Activated T-cell treated with anti-CD3 and anti-CD28 coated beads, Interleukin-2, amount 50 U/mL, for 24 hours (primary cell): Measurements from ENCODE around the gene PHGDH.

Source experiments
- DNase-seq: peaks from one replicate; pipeline ENCODE4 v3.0.0-alpha.2; 2020
- H3K27ac Mint-ChIP-seq: 2 replicates; pipeline ENCODE4 v1.8.0; 2020; ENCODE audit warnings: mild to moderate bottlenecking, mixed read lengths
- H3K27me3 Mint-ChIP-seq: 2 replicates; pipeline ENCODE4 v1.8.0; 2020; ENCODE audit warnings: mixed read lengths
- H3K36me3 Mint-ChIP-seq: 2 replicates; pipeline ENCODE4 v1.8.0; 2020; ENCODE audit warnings: low read depth, mixed read lengths
- H3K4me1 Mint-ChIP-seq: 2 replicates; pipeline ENCODE4 v1.8.0; 2020; ENCODE audit warnings: low read depth, mixed read lengths
- H3K4me3 Mint-ChIP-seq: 2 replicates; pipeline ENCODE4 v1.8.0; 2020; ENCODE audit warnings: mild to moderate bottlenecking, moderate library complexity, mixed read lengths
- H3K9me3 Mint-ChIP-seq: 2 replicates; pipeline ENCODE4 v1.8.0; 2020; ENCODE audit warnings: mixed read lengths

PHGDH gene

DNA sequence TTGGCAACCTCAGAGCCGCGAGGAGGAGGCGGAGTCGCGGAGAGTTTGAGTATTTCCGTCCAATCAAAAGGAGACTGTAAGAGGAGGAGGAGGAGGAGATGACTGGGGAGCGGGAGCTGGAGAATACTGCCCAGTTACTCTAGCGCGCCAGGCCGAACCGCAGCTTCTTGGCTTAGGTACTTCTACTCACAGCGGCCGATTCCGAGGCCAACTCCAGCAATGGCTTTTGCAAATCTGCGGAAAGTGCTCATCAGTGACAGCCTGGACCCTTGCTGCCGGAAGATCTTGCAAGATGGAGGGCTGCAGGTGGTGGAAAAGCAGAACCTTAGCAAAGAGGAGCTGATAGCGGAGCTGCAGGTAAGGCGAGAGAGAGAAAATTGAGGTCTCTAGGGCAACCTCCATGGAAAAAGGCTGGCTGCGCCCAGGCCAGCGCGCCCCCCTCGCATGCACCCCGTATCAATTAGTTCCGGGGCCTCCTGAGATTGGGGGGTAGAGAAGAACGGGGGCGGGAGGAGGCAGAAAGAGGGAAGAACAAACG, at the start of gene PHGDH:
Gene PHGDH (plus strand): TSS at position 131 of the 538 bp plus-strand sequence. CDS start 89 bp downstream, at position 220.
- peak; percentile 74 for DNase-seq
- H3K36me3 Mint-ChIP-seq, result peaks cover 24% of the 10 kb centered on the region
- peaks cover 39% of the 10 kb centered on the region for H3K4me1 Mint-ChIP-seq
- H3K27me3 Mint-ChIP-seq, result peaks cover 37% of the 10 kb centered on the region
- no peaks in the 10 kb centered on the region for H3K9me3 Mint-ChIP-seq
- peak within 1 kb of the TSS; percentile 93 for H3K4me3 Mint-ChIP-seq
- peak within 1 kb of the TSS; percentile 91 for H3K27ac Mint-ChIP-seq

- Mint-ChIP-seq H3K27ac (no peak overlapping the region), H3K27me3 (peaks cover 21% of the 10 kb centered on the region), H3K9me3 (no peaks in the 10 kb centered on the region), H3K4me3 (no peak overlapping the region), H3K4me1 (no peaks in the 10 kb centered on the region), H3K36me3 (no peaks in the 10 kb centered on the region)
- no peak for DNase-seq
Observed at GRCh38 chr1:119662034-119662437, 49.7 kb upstream of the PHGDH start.

DNA sequence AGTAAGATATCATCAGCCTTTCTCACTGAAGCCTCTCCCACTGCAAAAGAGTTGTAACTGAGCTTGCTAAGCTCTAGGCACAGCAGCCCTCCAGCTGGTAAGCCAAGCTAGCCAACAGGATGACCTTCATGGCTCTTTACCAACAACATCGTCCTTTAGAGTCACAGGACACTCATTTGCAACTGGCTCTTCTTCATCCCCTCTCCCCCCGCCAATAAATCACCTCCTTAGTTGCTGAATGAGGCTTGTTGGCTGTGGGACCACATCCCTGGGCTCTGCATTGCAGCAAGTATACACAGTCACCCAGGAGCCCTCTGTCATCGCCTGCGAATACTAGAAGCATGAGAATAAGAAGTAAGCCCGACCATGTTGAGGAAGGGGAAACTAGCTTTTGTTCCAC, 47.7 kb upstream of the PHGDH start:
- H3K4me3 Mint-ChIP-seq, result no peak overlapping the region

GRCh38 chr1:119667173-119667572, 44.6 kb upstream of the PHGDH start:
- no peaks in the 10 kb centered on the region for H3K36me3 Mint-ChIP-seq
- no peaks in the 10 kb centered on the region for H3K9me3 Mint-ChIP-seq
- no peak overlapping the region for H3K4me3 Mint-ChIP-seq
- H3K4me1 Mint-ChIP-seq, result no peaks in the 10 kb centered on the region
- H3K27me3 Mint-ChIP-seq, result peaks cover 15% of the 10 kb centered on the region
- no peak overlapping the region for H3K27ac Mint-ChIP-seq
- DNase-seq, result no peak

More for the DNA sequence above, 47.7 kb upstream of the PHGDH start:
- Mint-ChIP-seq H3K9me3 (no peaks in the 10 kb centered on the region), H3K4me1 (no peaks in the 10 kb centered on the region), H3K36me3 (no peaks in the 10 kb centered on the region), H3K27ac (no peak overlapping the region), H3K27me3 (peaks cover 19% of the 10 kb centered on the region)
- DNase-seq, result no peak

DNA sequence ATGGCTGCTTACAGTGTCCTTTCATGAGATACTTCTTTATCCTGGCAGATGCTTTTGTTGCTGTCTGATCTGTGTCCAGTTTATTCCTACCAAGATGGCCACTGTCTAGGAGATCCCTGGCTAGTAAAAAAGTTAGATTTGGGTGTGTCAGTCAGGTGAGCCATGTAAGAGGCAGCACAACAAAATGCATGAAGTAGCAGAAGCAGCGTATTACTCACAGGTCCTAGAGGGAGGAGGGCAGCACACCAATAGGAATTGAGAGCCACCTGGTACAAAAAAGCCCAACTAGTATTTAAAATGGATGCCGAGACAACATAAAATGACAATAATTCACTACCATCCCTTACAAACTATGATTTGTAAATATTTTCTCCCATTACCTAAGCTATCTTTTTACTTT, 40.8 kb upstream of the PHGDH start:
- H3K27me3 Mint-ChIP-seq, result peaks cover 25% of the 10 kb centered on the region
- peaks cover 6% of the 10 kb centered on the region for H3K4me1 Mint-ChIP-seq
- H3K27ac Mint-ChIP-seq, result no peak overlapping the region
- no peaks in the 10 kb centered on the region for H3K36me3 Mint-ChIP-seq
- no peak for DNase-seq
- H3K4me3 Mint-ChIP-seq, result no peak overlapping the region
- H3K9me3 Mint-ChIP-seq, result no peaks in the 10 kb centered on the region

DNA sequence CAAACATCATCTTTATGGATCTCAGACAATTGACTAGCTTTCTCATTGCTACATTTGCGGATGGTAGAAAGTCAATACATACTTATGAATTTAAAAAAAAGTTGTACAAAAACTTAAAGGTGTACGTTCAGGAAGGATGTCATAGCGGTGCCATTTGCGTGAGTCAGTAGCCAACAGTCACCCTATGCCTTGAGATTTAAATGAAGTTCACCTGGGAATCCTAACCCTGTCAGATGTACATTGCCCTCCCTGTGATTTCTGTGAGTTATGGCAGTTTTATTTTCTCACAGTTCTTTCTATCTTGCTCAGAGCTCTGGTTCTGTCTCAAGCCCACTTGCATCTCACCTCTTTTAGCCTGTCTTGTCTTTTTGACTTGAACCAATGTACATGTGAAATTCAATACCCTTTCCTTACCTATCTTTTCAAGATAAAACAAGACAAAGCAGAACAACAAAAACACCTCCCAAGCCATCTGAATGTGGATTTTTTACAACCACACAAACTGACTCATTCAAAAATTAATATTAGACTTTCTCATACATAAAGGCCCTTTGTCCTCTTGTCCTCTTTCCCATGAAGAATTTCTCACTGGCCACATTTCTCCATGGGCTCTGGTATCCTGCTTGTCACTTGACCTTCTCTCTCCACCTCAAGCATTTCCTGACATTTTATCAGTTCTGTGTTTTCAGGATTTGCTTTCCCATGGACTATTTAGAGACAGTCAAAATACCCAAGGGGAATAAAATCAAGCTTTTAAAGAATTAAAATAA, 38.4 kb upstream of the PHGDH start:
- no peaks in the 10 kb centered on the region for H3K36me3 Mint-ChIP-seq
- H3K9me3 Mint-ChIP-seq, result no peaks in the 10 kb centered on the region
- H3K27ac Mint-ChIP-seq, result no peak overlapping the region
- no peak overlapping the region for H3K4me3 Mint-ChIP-seq
- H3K4me1 Mint-ChIP-seq, result peaks cover 6% of the 10 kb centered on the region
- H3K27me3 Mint-ChIP-seq, result peaks cover 28% of the 10 kb centered on the region
- no peak for DNase-seq

- peaks cover 6% of the 10 kb centered on the region for H3K4me1 Mint-ChIP-seq
- peaks cover 30% of the 10 kb centered on the region for H3K27me3 Mint-ChIP-seq
- no peak for DNase-seq
- H3K36me3 Mint-ChIP-seq, result no peaks in the 10 kb centered on the region
- no peaks in the 10 kb centered on the region for H3K9me3 Mint-ChIP-seq
- no peak overlapping the region for H3K4me3 Mint-ChIP-seq
- H3K27ac Mint-ChIP-seq, result no peak overlapping the region
Observed at GRCh38 chr1:119674111-119674526, 37.6 kb upstream of the PHGDH start.

GRCh38 chr1:119674835-119675289, 36.9 kb upstream of the PHGDH start:
- H3K27me3 Mint-ChIP-seq, result peaks cover 27% of the 10 kb centered on the region
- no peaks in the 10 kb centered on the region for H3K9me3 Mint-ChIP-seq
- H3K36me3 Mint-ChIP-seq, result no peaks in the 10 kb centered on the region
- H3K4me1 Mint-ChIP-seq, result peaks cover 6% of the 10 kb centered on the region
- DNase-seq, result no peak
- H3K27ac Mint-ChIP-seq, result no peak overlapping the region
- H3K4me3 Mint-ChIP-seq, result no peak overlapping the region

DNA sequence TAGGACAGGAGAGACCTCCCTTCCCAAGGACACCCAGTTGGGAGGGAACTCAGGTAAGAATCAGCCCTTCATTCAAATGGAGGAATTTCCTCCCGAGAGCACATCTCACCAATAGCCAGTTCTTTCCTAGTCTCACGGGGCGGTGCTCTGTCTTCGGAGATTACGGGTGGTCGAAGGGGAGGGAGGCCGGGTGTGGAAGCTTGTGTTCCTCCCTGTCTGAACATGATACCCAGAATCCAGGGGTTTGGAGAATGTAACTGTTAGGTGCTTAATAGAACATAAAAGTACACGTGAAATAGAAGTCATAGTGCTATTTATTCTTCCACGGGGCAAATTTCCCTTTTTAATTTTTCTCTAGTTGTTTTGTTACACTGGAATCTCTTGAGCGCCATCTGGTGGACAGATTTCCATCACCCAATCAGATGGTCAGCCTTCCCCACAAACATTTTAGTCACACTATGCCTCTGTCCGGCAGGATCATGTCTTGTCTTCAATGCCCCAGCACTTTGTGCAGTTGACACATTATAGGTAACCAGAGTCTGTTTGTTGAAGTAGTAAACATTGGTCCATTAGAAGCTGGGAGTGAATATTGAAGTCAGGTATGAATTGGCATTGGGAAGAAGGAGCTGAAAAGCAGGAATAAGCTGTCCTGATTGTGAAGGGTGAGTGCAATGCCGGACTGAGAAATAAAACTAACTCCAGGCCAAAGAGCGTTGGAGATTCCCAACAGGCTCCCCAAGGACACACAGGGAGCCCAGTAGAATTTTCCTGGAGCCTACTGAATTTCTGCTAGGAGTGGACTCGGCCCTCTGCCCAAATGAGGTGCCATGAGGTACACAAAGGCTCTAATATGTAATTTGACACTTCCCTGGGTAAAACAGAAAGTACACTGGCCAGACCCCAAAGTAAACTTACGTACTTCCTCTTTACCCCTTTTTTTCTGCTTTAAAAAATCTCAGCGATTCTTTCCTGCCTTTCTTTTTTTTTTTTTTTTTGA, 36.1 kb upstream of the PHGDH start:
- peaks cover 25% of the 10 kb centered on the region for H3K27me3 Mint-ChIP-seq
- no peaks in the 10 kb centered on the region for H3K9me3 Mint-ChIP-seq
- DNase-seq, result peak; percentile 42
- peak overlapping the region; percentile 24 for H3K27ac Mint-ChIP-seq
- peak overlapping the region; percentile 62 for H3K4me3 Mint-ChIP-seq
- no peaks in the 10 kb centered on the region for H3K36me3 Mint-ChIP-seq
- peaks cover 6% of the 10 kb centered on the region for H3K4me1 Mint-ChIP-seq

DNA sequence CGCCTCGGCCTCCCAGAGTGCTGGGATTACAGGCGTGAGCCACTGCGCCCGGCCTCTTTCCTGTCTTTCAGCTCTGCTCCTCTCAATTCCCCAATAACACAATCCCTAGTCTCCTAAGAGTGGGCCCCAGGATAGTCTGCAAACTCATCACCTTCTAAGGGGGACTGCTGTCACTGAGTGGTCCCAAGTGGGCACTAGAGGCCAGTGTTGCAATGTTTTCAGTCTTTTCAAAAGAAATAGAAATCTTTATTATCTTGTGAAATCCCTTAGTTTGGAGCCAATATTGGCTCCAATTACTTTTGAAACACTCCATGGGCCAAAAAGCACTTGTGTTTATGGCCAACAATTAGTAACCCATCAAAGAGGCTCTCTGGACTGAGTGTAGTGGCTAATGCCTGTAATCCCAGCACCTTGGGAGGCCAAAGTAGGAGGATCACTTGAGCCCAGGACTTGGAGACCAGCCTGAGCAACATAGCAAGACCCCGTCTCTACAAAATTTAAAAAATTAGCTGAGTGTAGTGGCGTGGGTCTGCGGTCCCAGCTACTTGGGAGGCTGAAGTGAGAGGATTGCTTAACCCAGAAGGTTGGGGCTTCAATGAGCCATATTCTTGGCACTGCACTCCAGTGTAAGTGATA, 35.0 kb upstream of the PHGDH start:
- DNase-seq, result no peak
- no peaks in the 10 kb centered on the region for H3K36me3 Mint-ChIP-seq
- H3K27me3 Mint-ChIP-seq, result peaks cover 22% of the 10 kb centered on the region
- H3K4me1 Mint-ChIP-seq, result peaks cover 6% of the 10 kb centered on the region
- H3K4me3 Mint-ChIP-seq, result no peak overlapping the region
- H3K27ac Mint-ChIP-seq, result no peak overlapping the region
- no peaks in the 10 kb centered on the region for H3K9me3 Mint-ChIP-seq

DNA sequence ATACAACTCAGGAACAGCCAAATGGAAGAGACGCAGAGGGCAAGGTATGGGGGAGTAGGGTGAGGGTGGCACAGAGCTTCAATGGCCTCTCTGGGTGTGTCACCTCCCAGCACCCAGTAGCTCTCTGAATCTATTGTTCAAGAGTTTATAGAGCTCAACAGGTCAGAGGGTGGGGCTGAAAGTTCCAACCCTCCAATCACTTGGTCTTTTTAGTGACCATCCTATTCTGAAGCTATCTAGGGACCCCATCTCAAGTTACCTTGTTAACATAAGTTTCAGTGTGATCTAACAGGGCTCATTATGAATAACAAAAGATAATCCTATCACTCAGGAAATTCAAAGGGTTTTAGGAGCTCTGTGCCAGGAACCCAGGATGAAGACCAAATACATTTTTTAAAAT, 32.5 kb upstream of the PHGDH start:
- Mint-ChIP-seq H3K36me3 (no peaks in the 10 kb centered on the region), H3K27me3 (peaks cover 17% of the 10 kb centered on the region), H3K9me3 (no peaks in the 10 kb centered on the region), H3K4me1 (peaks cover 6% of the 10 kb centered on the region), H3K4me3 (no peak overlapping the region), H3K27ac (no peak overlapping the region)
- DNase-seq, result no peak

- DNase-seq, result no peak
- peaks cover 6% of the 10 kb centered on the region for H3K4me1 Mint-ChIP-seq
- H3K9me3 Mint-ChIP-seq, result no peaks in the 10 kb centered on the region
- H3K4me3 Mint-ChIP-seq, result no peak overlapping the region
- peaks cover 12% of the 10 kb centered on the region for H3K27me3 Mint-ChIP-seq
- no peak overlapping the region for H3K27ac Mint-ChIP-seq
- no peaks in the 10 kb centered on the region for H3K36me3 Mint-ChIP-seq
Observed at GRCh38 chr1:119680193-119680592, 31.5 kb upstream of the PHGDH start.

DNA sequence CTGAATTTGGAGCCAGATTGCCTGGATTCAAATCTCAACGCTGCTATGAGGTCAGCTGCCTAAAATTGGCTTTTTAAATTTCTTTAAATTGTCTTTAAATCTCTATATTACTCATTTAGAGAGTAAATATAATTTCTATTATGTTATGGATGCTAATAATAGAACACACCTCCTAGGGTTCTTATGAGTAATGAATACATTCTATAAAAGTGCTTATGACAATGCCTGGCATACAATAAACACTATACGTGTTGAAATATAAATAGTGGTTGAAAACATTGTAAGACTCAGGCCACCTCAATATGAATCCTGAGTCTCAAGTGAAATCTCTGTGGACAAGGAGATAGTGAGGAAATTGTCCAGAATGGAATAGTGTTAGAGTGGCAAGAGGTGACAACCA, 31.0 kb upstream of the PHGDH start:
- no peaks in the 10 kb centered on the region for H3K36me3 Mint-ChIP-seq
- H3K4me3 Mint-ChIP-seq, result no peak overlapping the region
- DNase-seq, result no peak
- no peaks in the 10 kb centered on the region for H3K9me3 Mint-ChIP-seq
- peaks cover 7% of the 10 kb centered on the region for H3K27me3 Mint-ChIP-seq
- peaks cover under 1% of the 10 kb centered on the region for H3K4me1 Mint-ChIP-seq
- H3K27ac Mint-ChIP-seq, result no peak overlapping the region

DNA sequence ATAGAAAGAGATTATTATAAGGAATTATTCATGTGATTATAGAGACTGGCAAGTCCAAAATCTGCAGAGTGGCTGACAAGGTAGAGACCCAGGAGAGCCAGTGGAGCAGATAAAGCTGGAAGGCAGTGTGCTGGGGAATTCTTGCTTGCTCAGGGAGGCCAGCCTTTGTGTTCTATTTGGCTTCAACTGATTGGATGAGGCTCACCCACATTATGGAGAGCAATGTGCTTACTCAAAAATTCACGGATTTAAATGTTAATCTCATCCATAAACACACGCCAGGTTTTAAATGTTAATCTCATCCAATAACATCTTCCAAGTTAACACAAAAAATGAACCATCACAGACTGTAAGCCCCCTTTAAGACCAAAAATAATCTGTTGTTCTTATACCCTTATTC, 30.2 kb upstream of the PHGDH start:
- Mint-ChIP-seq H3K27ac (no peak overlapping the region), H3K9me3 (no peaks in the 10 kb centered on the region), H3K4me1 (no peaks in the 10 kb centered on the region), H3K27me3 (peaks cover 6% of the 10 kb centered on the region), H3K4me3 (no peak overlapping the region), H3K36me3 (no peaks in the 10 kb centered on the region)
- DNase-seq, result no peak
